Measurements from ENCODE around the gene CDYL. TPM values are rescaled to one million over a fixed set of nuclear protein-coding genes. Genes with fewer than 3 reads are reported as not detected.

The CDYL gene
- total RNA-seq, 1 donor from 2014 or later, result 53.5 TPM

- H3K27ac Mint-ChIP-seq, result peak overlapping the region; percentile 1
- Histone ChIP-seq H3K9ac (no peak overlapping the region), H3K79me2 (ENCODE audit: low read depth) (no peaks in the 10 kb centered on the region), H2AFZ (replicated peaks) (no peak overlapping the region), H3K4me3 (no peak overlapping the region), H3K27ac (no peak overlapping the region), H3K9me3 (ENCODE audit: low read depth) (no peaks in the 10 kb centered on the region), H3K27me3 (no peaks in the 10 kb centered on the region), H4K20me1 (ENCODE audit: low read depth) (no peaks in the 10 kb centered on the region), H3F3A (ENCODE audit: low read depth) (peaks cover 10% of the 10 kb centered on the region), H3K4me1 (peaks cover 17% of the 10 kb centered on the region), H3K36me3 (no peaks in the 10 kb centered on the region), H3K4me2 (no peak overlapping the region)
- peaks cover 2% of the 10 kb centered on the region for H3K36me3 Mint-ChIP-seq
- TF ChIP-seq CTCF (IDR thresholded peaks at IDR 0.05) (no peak), EZH2 (IDR thresholded peaks at IDR 0.05) (no peak), EZH2phosphoT487 (IDR thresholded peaks at IDR 0.05) (no peak)
- H3K4me1 Mint-ChIP-seq, result peaks cover 36% of the 10 kb centered on the region
- H3K9me3 Mint-ChIP-seq, result peaks cover 36% of the 10 kb centered on the region
- no peak for DNase-seq (ENCODE audit: low spot score)
- H3K4me3 Mint-ChIP-seq, result no peak overlapping the region
- H3K27me3 Mint-ChIP-seq (ENCODE audit: insufficient read depth, low read depth), result peaks cover 20% of the 10 kb centered on the region
These were observed 196.2 kb downstream of the CDYL start for GRCh38 chr6:4972438-4972837.

- Mint-ChIP-seq H3K4me3 (no peak overlapping the region), H3K36me3 (peaks cover 2% of the 10 kb centered on the region), H3K4me1 (peaks cover 36% of the 10 kb centered on the region), H3K27me3 (ENCODE audit: insufficient read depth, low read depth) (peaks cover 20% of the 10 kb centered on the region), H3K27ac (no peak overlapping the region), H3K9me3 (peaks cover 42% of the 10 kb centered on the region)
- TF ChIP-seq EZH2 (IDR thresholded peaks at IDR 0.05) (no peak), CTCF (IDR thresholded peaks at IDR 0.05) (no peak), EZH2phosphoT487 (IDR thresholded peaks at IDR 0.05) (no peak)
- Histone ChIP-seq H4K20me1 (ENCODE audit: low read depth) (no peaks in the 10 kb centered on the region), H3K4me1 (peaks cover 17% of the 10 kb centered on the region), H3K9ac (no peak overlapping the region), H3F3A (ENCODE audit: low read depth) (peaks cover 10% of the 10 kb centered on the region), H3K79me2 (ENCODE audit: low read depth) (no peaks in the 10 kb centered on the region), H3K27me3 (no peaks in the 10 kb centered on the region), H2AFZ (replicated peaks) (peak overlapping the region; percentile 65), H3K9me3 (ENCODE audit: low read depth) (no peaks in the 10 kb centered on the region), H3K27ac (no peak overlapping the region), H3K4me3 (no peak overlapping the region), H3K36me3 (no peaks in the 10 kb centered on the region), H3K4me2 (peak overlapping the region; percentile 68)
- no peak for DNase-seq (ENCODE audit: low spot score)
These were observed 197.2 kb downstream of the CDYL start for GRCh38 chr6:4973415-4973814.

- Histone ChIP-seq H4K20me1 (ENCODE audit: low read depth) (no peaks in the 10 kb centered on the region), H3K4me1 (peaks cover 17% of the 10 kb centered on the region), H3K4me2 (peak overlapping the region; percentile 68), H3K9me3 (ENCODE audit: low read depth) (no peaks in the 10 kb centered on the region), H3K36me3 (no peaks in the 10 kb centered on the region), H3K9ac (no peak overlapping the region), H3K79me2 (ENCODE audit: low read depth) (no peaks in the 10 kb centered on the region), H3K27ac (no peak overlapping the region), H3K4me3 (no peak overlapping the region), H3F3A (ENCODE audit: low read depth) (peaks cover 10% of the 10 kb centered on the region), H3K27me3 (no peaks in the 10 kb centered on the region), H2AFZ (replicated peaks) (peak overlapping the region; percentile 65)
- DNase-seq (ENCODE audit: low spot score), result peak; percentile 80
- H3K9me3 Mint-ChIP-seq, result peaks cover 45% of the 10 kb centered on the region
- TF ChIP-seq EZH2 (IDR thresholded peaks at IDR 0.05) (no peak), EZH2phosphoT487 (IDR thresholded peaks at IDR 0.05) (no peak), CTCF (IDR thresholded peaks at IDR 0.05) (no peak)
- H3K36me3 Mint-ChIP-seq, result peaks cover 2% of the 10 kb centered on the region
- H3K27ac Mint-ChIP-seq, result peak overlapping the region; percentile 57
- H3K4me3 Mint-ChIP-seq, result no peak overlapping the region
- peaks cover 31% of the 10 kb centered on the region for H3K4me1 Mint-ChIP-seq
- peaks cover 20% of the 10 kb centered on the region for H3K27me3 Mint-ChIP-seq (ENCODE audit: insufficient read depth, low read depth)
These were observed 198.0 kb downstream of the CDYL start for GRCh38 chr6:4973982-4974745.

Data from neural progenitor cell (in vitro differentiated cells).